Brain microvascular endothelial cell (primary cell): ENCODE data around the gene WDR82.
"Not testable (repeated sequence)": the region's sequence is repeated elsewhere in the genome, so short reads cannot be mapped to it uniquely, and the experiment has no call there.

Experiments
- DNase-seq: peaks from one replicate; pipeline ENCODE4 v3.0.0-alpha.2; 2020
- H3K27ac ChIP-seq: fragments of 250-450 bp; sonication (Bioruptor Pico); 2 replicates; pipeline ENCODE4 v1.5.1; 2020; ENCODE audit warnings: mild to moderate bottlenecking, moderate library complexity
- H3K27me3 ChIP-seq: fragments of 250-450 bp; sonication (Bioruptor Pico); replicated peaks from 2 replicates; pipeline ENCODE4 v1.5.1; 2020; ENCODE audit warnings: mild to moderate bottlenecking
- H3K36me3 ChIP-seq: fragments of 250-450 bp; sonication (Bioruptor Pico); replicated peaks from 2 replicates; pipeline ENCODE4 v1.5.1; 2020; ENCODE audit warnings: mild to moderate bottlenecking
- H3K4me3 ChIP-seq: 2 replicates; pipeline ENCODE4 v1.5.1; 2011; ENCODE audit warnings: low read depth, mild to moderate bottlenecking, control low read depth, low read length, moderate library complexity
- CTCF ChIP-seq: IDR thresholded peaks from 2 replicates; pipeline ENCODE4 v1.5.1; 2011; ENCODE audit warnings: low read depth, mild to moderate bottlenecking, moderate library complexity, low read length, control low read depth, inconsistent platforms; ENCODE audit errors: missing control alignments
- in situ Hi-C: cut with HindIII; loops from 2 replicates; pipeline ENCODE4 v1.10.0; 2017; ENCODE audit warnings: low sequenced_read_pairs, low pct_ligation_motif_present

The WDR82 gene

GRCh38 chr3:52279596-52279995 is 1.1 kb upstream of the WDR82 start:
- in situ Hi-C loops = no loop called here
- Histone ChIP-seq H3K27ac (no peak overlapping the region), H3K4me3 (no peak overlapping the region), H3K36me3 (no peaks in the 10 kb centered on the region), H3K27me3 (no peaks in the 10 kb centered on the region)
- TF ChIP-seq CTCF = no peak
- no peak for DNase-seq

GRCh38 chr3:52277972-52278509 is 408 bp downstream of the WDR82 start:
- in situ Hi-C loops = no loop called here
- H3K27ac ChIP-seq = peak overlapping the region; percentile 95
- DNase-seq = peak; percentile 19
- peak overlapping the region; percentile 97 for H3K4me3 ChIP-seq
- H3K27me3 ChIP-seq = no peaks in the 10 kb centered on the region
- peaks cover under 1% of the 10 kb centered on the region for H3K36me3 ChIP-seq
- TF ChIP-seq CTCF = peak; percentile 56

- H3K36me3 ChIP-seq = peaks cover 6% of the 10 kb centered on the region
- TF ChIP-seq CTCF = no peak
- peak overlapping the region; percentile 95 for H3K27ac ChIP-seq
- no peaks in the 10 kb centered on the region for H3K27me3 ChIP-seq
- H3K4me3 ChIP-seq = peak overlapping the region; percentile 97
- peak; percentile 43 for DNase-seq
- in situ Hi-C loops = no loop called here
Observed at GRCh38 chr3:52277071-52277964, 1.1 kb downstream of the WDR82 start.

GRCh38 chr3:52274781-52275180 is 3.7 kb downstream of the WDR82 start:
- H3K36me3 ChIP-seq = peaks cover 12% of the 10 kb centered on the region
- H3K4me3 ChIP-seq, H3K27ac ChIP-seq, DNase-seq, in situ Hi-C loops, H3K27me3 ChIP-seq: not testable (repeated sequence)

GRCh38 chr3:52272831-52273230 is 5.6 kb downstream of the WDR82 start:
- no peak for TF ChIP-seq CTCF
- Histone ChIP-seq H3K36me3 (peaks cover 29% of the 10 kb centered on the region), H3K4me3 (no peak overlapping the region), H3K27me3 (no peaks in the 10 kb centered on the region), H3K27ac (no peak overlapping the region)
- in situ Hi-C loops = no loop called here
- no peak for DNase-seq

GRCh38 chr3:52272172-52272571 is 6.3 kb downstream of the WDR82 start:
- H3K27ac ChIP-seq, DNase-seq, H3K27me3 ChIP-seq, in situ Hi-C loops, H3K4me3 ChIP-seq: not testable (repeated sequence)
- peaks cover 34% of the 10 kb centered on the region for H3K36me3 ChIP-seq
